Ectodermal cell (in vitro differentiated cells): ENCODE data around the gene ALG1L2.
"Not testable (repeated sequence)": the region's sequence is repeated elsewhere in the genome, so short reads cannot be mapped to it uniquely, and the experiment has no call there.

Experiments used
- H3K27ac ChIP-seq: 2 replicates; pipeline ENCODE4 v1.7.0; 2013; ENCODE audit warnings: mild to moderate bottlenecking, low read depth, low read length; ENCODE audit not compliant: insufficient read depth, poor library complexity, severe bottlenecking
- H3K27me3 ChIP-seq: 2 replicates; pipeline ENCODE4 v1.7.0; 2013; ENCODE audit warnings: mild to moderate bottlenecking, low read length; ENCODE audit not compliant: insufficient read depth, control insufficient read depth, poor library complexity, severe bottlenecking
- H3K36me3 ChIP-seq: one replicate; pipeline ENCODE4 v1.7.0; 2013; ENCODE audit warnings: low read length; ENCODE audit not compliant: control insufficient read depth, insufficient read depth
- H3K4me1 ChIP-seq: one replicate; pipeline ENCODE4 v1.7.0; 2013; ENCODE audit warnings: low read length; ENCODE audit not compliant: control insufficient read depth, insufficient read depth
- H3K4me3 ChIP-seq: 2 replicates; pipeline ENCODE4 v1.7.0; 2013; ENCODE audit warnings: low read depth, low read length, control low read depth; ENCODE audit not compliant: insufficient read depth
- H3K9me3 ChIP-seq: 2 replicates; pipeline ENCODE4 v1.7.0; 2013; ENCODE audit warnings: mild to moderate bottlenecking, low read length, moderate library complexity; ENCODE audit not compliant: control insufficient read depth
- WGBS, 2 experiments: methylation state at CpG; one replicate each; pipeline ENCODE4 v1.1.7; 2013; ENCODE audit warnings: missing lambda C conversion rate in 2 of 2; 5-methylcytosine and 5-hydroxymethylcytosine counted together

The ALG1L2 gene

DNA sequence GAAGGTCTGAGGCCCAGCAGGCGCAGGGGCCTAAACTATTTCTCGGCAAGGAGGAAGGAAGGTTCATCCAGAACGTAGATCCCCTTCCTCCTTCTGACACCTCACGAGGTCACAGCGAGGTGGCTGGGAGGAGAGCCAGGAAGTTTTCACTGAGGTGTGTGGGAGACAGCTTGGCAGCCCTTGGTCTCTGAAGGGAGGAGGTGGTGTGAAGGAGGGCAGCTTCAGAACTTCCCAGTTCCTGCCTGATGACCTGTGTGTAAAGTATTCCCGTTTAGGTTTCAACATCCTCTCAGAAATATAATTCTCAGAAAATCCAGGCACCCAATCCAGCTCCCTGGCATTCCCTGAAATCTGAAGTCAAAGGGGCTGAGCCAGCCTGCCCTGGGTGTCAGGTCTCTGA is 22.9 kb upstream of the ALG1L2 start:
- not testable (repeated sequence) for H3K36me3 ChIP-seq, H3K27ac ChIP-seq, H3K9me3 ChIP-seq, H3K4me1 ChIP-seq, H3K27me3 ChIP-seq, H3K4me3 ChIP-seq
- 72 to 80% methylated on average over 4 to 6 of the region's 6 CpGs for WGBS, 2 experiments

DNA sequence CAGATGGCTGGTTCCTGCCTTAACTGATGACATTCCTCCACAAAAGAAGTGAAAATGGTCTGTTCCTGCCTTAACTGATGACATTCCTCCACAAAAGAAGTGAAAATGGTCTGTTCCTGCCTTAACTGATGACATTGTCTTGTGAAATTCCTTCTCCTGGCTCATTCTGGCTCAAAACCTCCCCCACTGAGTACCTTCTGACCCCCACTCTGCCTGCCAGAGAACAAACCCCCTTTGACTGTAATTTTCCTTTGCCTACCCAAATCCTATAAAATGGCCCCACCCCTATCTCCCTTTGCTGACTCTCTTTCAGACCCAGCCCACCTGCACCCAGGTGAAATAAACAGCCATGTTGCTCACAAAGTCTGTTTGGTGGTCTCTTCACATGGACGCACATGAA is 22.5 kb upstream of the ALG1L2 start:
- not testable (repeated sequence) for H3K27ac ChIP-seq, H3K36me3 ChIP-seq, H3K9me3 ChIP-seq, H3K4me3 ChIP-seq, H3K4me1 ChIP-seq, H3K27me3 ChIP-seq
- 91 to 100% methylated on average over 1 of the region's 1 CpG for WGBS, 2 experiments

DNA sequence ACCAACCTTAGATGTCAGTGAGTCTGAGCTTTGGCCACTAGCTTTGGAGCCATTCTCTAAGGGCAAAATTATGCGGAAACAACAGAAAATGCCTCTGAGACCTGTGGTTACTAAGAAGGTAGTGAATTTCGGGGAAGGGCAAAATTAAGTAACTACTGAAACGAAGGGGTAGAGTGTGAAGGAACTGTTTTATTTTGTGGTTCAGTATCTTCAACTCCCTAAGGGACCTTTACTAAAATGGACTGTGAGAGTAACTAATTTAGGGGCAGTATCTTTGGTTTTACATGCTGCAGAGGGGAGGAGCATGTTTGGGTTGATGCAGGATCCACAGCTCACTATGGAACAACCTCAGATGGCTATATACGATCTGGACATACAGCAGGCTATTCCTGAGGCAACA is 8.0 kb upstream of the ALG1L2 start:
- H3K4me1 ChIP-seq: no peaks in the 10 kb centered on the region
- no peak overlapping the region for H3K27ac ChIP-seq
- H3K27me3 ChIP-seq: no peaks in the 10 kb centered on the region
- H3K36me3 ChIP-seq: no peaks in the 10 kb centered on the region
- no peaks in the 10 kb centered on the region for H3K9me3 ChIP-seq
- 93 to 98% methylated on average over 4 of the region's 4 CpGs for WGBS, 2 experiments
- H3K4me3 ChIP-seq: no peak overlapping the region

DNA sequence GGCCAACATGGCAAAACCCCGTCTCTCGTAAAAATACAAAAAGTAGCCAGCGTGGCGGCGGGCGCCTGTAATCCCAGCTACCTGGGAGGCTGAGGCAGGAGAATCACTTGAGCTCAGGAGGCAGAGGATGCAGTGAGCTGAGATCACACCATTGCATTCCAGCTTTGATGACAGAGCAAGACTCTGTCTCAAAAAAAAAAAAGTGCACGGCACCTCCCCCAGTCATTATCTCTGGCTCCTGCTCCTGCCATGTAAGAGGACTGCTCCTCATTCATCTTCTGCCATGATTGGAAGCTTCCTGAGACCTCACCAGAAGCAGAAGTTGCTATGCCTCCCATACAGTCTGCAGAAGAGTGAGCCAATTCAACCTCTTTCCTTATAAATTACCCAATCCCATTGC is 4.0 kb upstream of the ALG1L2 start:
- H3K36me3 ChIP-seq: no peaks in the 10 kb centered on the region
- H3K4me1 ChIP-seq: no peaks in the 10 kb centered on the region
- H3K27me3 ChIP-seq: no peaks in the 10 kb centered on the region
- no peak overlapping the region for H3K27ac ChIP-seq
- H3K9me3 ChIP-seq: no peaks in the 10 kb centered on the region
- WGBS, 2 experiments: 94 to 98% methylated on average over 7 of the region's 7 CpGs
- H3K4me3 ChIP-seq: no peak overlapping the region

GRCh38 chr3:130083363-130084090 is 1.9 kb downstream of the ALG1L2 start:
- not testable (repeated sequence) for H3K36me3 ChIP-seq, H3K27me3 ChIP-seq, H3K9me3 ChIP-seq, H3K4me3 ChIP-seq, H3K4me1 ChIP-seq, H3K27ac ChIP-seq
- WGBS, 2 experiments: 86 to 89% methylated on average over 7 of the region's 7 CpGs

DNA sequence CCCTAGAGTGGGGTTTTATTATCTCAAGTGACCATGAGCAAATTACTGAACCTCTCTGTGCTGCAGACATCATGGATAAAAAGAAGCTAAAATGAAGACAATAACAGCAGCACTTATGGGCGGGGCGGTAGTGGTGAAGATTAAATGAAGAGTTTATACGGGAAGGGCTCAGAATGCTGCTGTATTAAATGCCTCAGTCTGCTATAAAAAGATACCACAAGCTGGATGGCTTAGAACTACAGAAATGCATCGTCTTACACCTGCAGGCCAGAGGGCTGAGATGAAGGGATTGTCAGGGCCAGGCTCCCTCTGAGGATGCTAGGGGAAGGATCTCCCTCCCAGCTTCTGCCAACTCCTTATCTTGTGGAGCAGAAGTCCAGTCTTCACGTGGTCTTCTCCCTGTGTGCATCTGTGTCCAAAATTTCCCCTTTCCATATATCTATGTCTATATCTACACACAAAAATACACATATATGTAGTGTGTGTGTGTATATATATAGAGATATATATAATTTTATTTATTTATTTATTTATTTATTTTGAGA is 2.9 kb downstream of the ALG1L2 start:
- Histone ChIP-seq H3K27me3 (no peaks in the 10 kb centered on the region), H3K4me3 (no peak overlapping the region), H3K27ac (no peak overlapping the region), H3K4me1 (no peaks in the 10 kb centered on the region), H3K36me3 (no peaks in the 10 kb centered on the region), H3K9me3 (no peaks in the 10 kb centered on the region)
- WGBS, 2 experiments: 50 to 55% methylated on average over 4 to 5 of the region's 5 CpGs

- 52 to 57% methylated on average over 5 of the region's 6 CpGs for WGBS, 2 experiments
- Histone ChIP-seq H3K4me1 (no peaks in the 10 kb centered on the region), H3K27me3 (no peaks in the 10 kb centered on the region), H3K4me3 (no peak overlapping the region), H3K36me3 (no peaks in the 10 kb centered on the region), H3K9me3 (no peaks in the 10 kb centered on the region), H3K27ac (no peak overlapping the region)
Measured at GRCh38 chr3:130085881-130086280, 4.2 kb downstream of the ALG1L2 start.

- not testable (repeated sequence) for H3K27ac ChIP-seq, H3K4me3 ChIP-seq, H3K9me3 ChIP-seq, H3K27me3 ChIP-seq, H3K36me3 ChIP-seq, H3K4me1 ChIP-seq
- 83 to 84% methylated on average over 2 of the region's 2 CpGs for WGBS, 2 experiments
Measured at GRCh38 chr3:130086628-130087027, 5.0 kb downstream of the ALG1L2 start.

- Histone ChIP-seq H3K4me3 (no peak overlapping the region), H3K4me1 (no peaks in the 10 kb centered on the region), H3K9me3 (no peaks in the 10 kb centered on the region), H3K27ac (no peak overlapping the region), H3K36me3 (no peaks in the 10 kb centered on the region), H3K27me3 (no peaks in the 10 kb centered on the region)
- 68 to 74% methylated on average over 4 of the region's 4 CpGs for WGBS, 2 experiments
Measured at GRCh38 chr3:130088061-130088460, 6.4 kb downstream of the ALG1L2 start.

- not testable (repeated sequence) for H3K9me3 ChIP-seq, H3K4me3 ChIP-seq, H3K27ac ChIP-seq, H3K4me1 ChIP-seq, H3K36me3 ChIP-seq, H3K27me3 ChIP-seq
- WGBS, 2 experiments: 68% methylated on average over 3 of the region's 3 CpGs; no CpG with 5 or more reads in 1 of the 2 experiments
Measured at GRCh38 chr3:130090681-130091080, 9.1 kb downstream of the ALG1L2 start.
